ENCODE data around the gene METTL25.

DNA sequence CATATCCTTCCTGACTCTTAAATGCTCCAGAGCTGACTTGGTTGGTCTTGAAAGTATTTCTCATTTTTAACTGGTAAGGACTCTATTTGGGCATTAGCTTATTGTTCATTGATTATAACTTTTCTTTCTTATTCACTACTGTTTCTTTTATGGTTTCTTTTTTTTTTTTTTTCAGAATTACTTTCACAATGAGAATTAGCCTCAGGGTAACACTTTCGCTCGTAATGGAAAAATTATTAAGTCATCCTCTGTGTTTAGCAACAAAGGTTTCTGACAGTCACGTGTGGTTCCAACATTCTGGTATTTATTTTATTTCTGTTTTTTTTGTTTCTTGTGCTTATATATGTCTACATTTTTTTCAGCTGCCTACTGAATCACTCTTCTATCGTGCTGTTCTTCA is 80.0 kb downstream of the METTL25 start:
- TF ChIP-seq, protein P1, sequence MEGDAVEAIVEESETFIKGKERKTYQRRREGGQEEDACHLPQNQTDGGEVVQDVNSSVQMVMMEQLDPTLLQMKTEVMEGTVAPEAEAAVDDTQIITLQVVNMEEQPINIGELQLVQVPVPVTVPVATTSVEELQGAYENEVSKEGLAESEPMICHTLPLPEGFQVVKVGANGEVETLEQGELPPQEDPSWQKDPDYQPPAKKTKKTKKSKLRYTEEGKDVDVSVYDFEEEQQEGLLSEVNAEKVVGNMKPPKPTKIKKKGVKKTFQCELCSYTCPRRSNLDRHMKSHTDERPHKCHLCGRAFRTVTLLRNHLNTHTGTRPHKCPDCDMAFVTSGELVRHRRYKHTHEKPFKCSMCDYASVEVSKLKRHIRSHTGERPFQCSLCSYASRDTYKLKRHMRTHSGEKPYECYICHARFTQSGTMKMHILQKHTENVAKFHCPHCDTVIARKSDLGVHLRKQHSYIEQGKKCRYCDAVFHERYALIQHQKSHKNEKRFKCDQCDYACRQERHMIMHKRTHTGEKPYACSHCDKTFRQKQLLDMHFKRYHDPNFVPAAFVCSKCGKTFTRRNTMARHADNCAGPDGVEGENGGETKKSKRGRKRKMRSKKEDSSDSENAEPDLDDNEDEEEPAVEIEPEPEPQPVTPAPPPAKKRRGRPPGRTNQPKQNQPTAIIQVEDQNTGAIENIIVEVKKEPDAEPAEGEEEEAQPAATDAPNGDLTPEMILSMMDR (conservative IDR thresholded peaks at IDR 0.05; ENCODE audit: low read depth in 2 of 2): no peak
- TF ChIP-seq POLR2AphosphoS5 (IDR thresholded peaks at IDR 0.05; ENCODE audit: low read depth): no peak
- TF ChIP-seq EZH2phosphoT487 (IDR thresholded peaks at IDR 0.05; ENCODE audit: unreplicated experiment): no peak
- TF ChIP-seq, protein P2, sequence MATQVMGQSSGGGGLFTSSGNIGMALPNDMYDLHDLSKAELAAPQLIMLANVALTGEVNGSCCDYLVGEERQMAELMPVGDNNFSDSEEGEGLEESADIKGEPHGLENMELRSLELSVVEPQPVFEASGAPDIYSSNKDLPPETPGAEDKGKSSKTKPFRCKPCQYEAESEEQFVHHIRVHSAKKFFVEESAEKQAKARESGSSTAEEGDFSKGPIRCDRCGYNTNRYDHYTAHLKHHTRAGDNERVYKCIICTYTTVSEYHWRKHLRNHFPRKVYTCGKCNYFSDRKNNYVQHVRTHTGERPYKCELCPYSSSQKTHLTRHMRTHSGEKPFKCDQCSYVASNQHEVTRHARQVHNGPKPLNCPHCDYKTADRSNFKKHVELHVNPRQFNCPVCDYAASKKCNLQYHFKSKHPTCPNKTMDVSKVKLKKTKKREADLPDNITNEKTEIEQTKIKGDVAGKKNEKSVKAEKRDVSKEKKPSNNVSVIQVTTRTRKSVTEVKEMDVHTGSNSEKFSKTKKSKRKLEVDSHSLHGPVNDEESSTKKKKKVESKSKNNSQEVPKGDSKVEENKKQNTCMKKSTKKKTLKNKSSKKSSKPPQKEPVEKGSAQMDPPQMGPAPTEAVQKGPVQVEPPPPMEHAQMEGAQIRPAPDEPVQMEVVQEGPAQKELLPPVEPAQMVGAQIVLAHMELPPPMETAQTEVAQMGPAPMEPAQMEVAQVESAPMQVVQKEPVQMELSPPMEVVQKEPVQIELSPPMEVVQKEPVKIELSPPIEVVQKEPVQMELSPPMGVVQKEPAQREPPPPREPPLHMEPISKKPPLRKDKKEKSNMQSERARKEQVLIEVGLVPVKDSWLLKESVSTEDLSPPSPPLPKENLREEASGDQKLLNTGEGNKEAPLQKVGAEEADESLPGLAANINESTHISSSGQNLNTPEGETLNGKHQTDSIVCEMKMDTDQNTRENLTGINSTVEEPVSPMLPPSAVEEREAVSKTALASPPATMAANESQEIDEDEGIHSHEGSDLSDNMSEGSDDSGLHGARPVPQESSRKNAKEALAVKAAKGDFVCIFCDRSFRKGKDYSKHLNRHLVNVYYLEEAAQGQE (IDR thresholded peaks at IDR 0.05; ENCODE audit: unreplicated experiment): no peak
- TF ChIP-seq EZH2 (IDR thresholded peaks at IDR 0.05; ENCODE audit: low read depth, unreplicated experiment): no peak
- TF ChIP-seq NANOG (IDR thresholded peaks at IDR 0.05; ENCODE audit: borderline replicate concordance): no peak
- no peak for TF ChIP-seq CREB1 (CRISPR knock-in tag; IDR thresholded peaks at IDR 0.05; ENCODE audit: low read depth)
